Trophoblast cell (in vitro differentiated cells and primary cell): ENCODE measurements around the gene KAT5.
"Not testable (repeated sequence)": the region's sequence is repeated elsewhere in the genome, so short reads cannot be mapped to it uniquely, and the experiment has no call there.

ENCODE experiments used
- DNase-seq, 2 donors: peaks; one replicate each; pipeline ENCODE4 v3.0.0-alpha.2; 2016
- H2AFZ ChIP-seq: 2 replicates; pipeline ENCODE4 v1.6.1; 2013; ENCODE audit warnings: low read length, moderate library complexity, mild to moderate bottlenecking; ENCODE audit not compliant: insufficient read depth, poor library complexity
- H2AK5ac ChIP-seq: 2 replicates; pipeline ENCODE4 v1.6.1; 2013; ENCODE audit warnings: mild to moderate bottlenecking, low read length
- H2BK120ac ChIP-seq: 2 replicates; pipeline ENCODE4 v1.6.1; 2013; ENCODE audit warnings: low read length, mild to moderate bottlenecking, moderate library complexity; ENCODE audit not compliant: insufficient read depth, poor library complexity
- H2BK12ac ChIP-seq: 2 replicates; pipeline ENCODE4 v1.6.1; 2013; ENCODE audit warnings: mild to moderate bottlenecking, low read length, moderate library complexity
- H2BK5ac ChIP-seq: 2 replicates; pipeline ENCODE4 v1.6.1; 2013; ENCODE audit warnings: low read length, low read depth, moderate library complexity, mild to moderate bottlenecking; ENCODE audit not compliant: poor library complexity
- H3K14ac ChIP-seq: 2 replicates; pipeline ENCODE4 v1.6.1; 2013; ENCODE audit warnings: mild to moderate bottlenecking, low read length
- H3K18ac ChIP-seq: 2 replicates; pipeline ENCODE4 v1.6.1; 2013; ENCODE audit warnings: mild to moderate bottlenecking, low read length
- H3K23ac ChIP-seq: 2 replicates; pipeline ENCODE4 v1.6.1; 2013; ENCODE audit warnings: low read length
- H3K27ac ChIP-seq: 2 replicates; pipeline ENCODE4 v1.5.1; 2013; ENCODE audit warnings: low read depth, mild to moderate bottlenecking, inconsistent platforms, low read length, moderate library complexity
- H3K27me3 ChIP-seq: 2 replicates; pipeline ENCODE4 v1.6.1; 2013; ENCODE audit warnings: inconsistent platforms, mild to moderate bottlenecking, low read length, moderate library complexity; ENCODE audit not compliant: insufficient read depth
- H3K36me3 ChIP-seq, 2 experiments: 1 replicate in 1 of 2; 2 replicates in 1 of 2; pipeline ENCODE4 v1.6.1; 2013; ENCODE audit warnings: low read length in 2 of 2, mild to moderate bottlenecking in 2 of 2, moderate library complexity in 1 of 2; ENCODE audit not compliant: insufficient read depth in 2 of 2, control insufficient read depth in 1 of 2
- H3K4ac ChIP-seq: 2 replicates; pipeline ENCODE4 v1.6.1; 2013; ENCODE audit warnings: low read depth, mild to moderate bottlenecking, low read length, moderate library complexity
- H3K4me1 ChIP-seq, 2 experiments: 1 replicate in 1 of 2; 2 replicates in 1 of 2; pipeline ENCODE4 v1.6.1; 2013; ENCODE audit warnings: low read length in 2 of 2, mild to moderate bottlenecking in 2 of 2, moderate library complexity in 1 of 2; ENCODE audit not compliant: insufficient read depth in 2 of 2, control insufficient read depth in 1 of 2
- H3K4me2 ChIP-seq: 2 replicates; pipeline ENCODE4 v1.6.1; 2013; ENCODE audit warnings: inconsistent platforms, mild to moderate bottlenecking, low read length, moderate library complexity
- H3K4me3 ChIP-seq: 2 replicates; pipeline ENCODE4 v1.5.1; 2013; ENCODE audit warnings: mild to moderate bottlenecking, low read depth, low read length, inconsistent platforms
- H3K79me1 ChIP-seq: one replicate; pipeline ENCODE4 v1.6.1; 2013; ENCODE audit warnings: low read length
- H3K79me2 ChIP-seq: 2 replicates; pipeline ENCODE4 v1.6.1; 2013; ENCODE audit warnings: low read length, mild to moderate bottlenecking; ENCODE audit not compliant: control insufficient read depth, insufficient read depth, poor library complexity
- H3K9ac ChIP-seq: 2 replicates; pipeline ENCODE4 v1.6.1; 2013; ENCODE audit warnings: mild to moderate bottlenecking, low read length
- H3K9me3 ChIP-seq: 2 replicates; pipeline ENCODE4 v1.6.1; 2013; ENCODE audit warnings: low read depth, mild to moderate bottlenecking, control low read depth, inconsistent platforms, low read length; ENCODE audit not compliant: insufficient read depth
- H4K12ac ChIP-seq: 2 replicates; pipeline ENCODE4 v1.6.1; 2013; ENCODE audit warnings: low read depth, mild to moderate bottlenecking, low read length, moderate library complexity
- H4K8ac ChIP-seq: 2 replicates; pipeline ENCODE4 v1.6.1; 2013; ENCODE audit warnings: low read depth, mild to moderate bottlenecking, low read length, moderate library complexity
- H4K91ac ChIP-seq: one replicate; pipeline ENCODE4 v1.6.1; 2013; ENCODE audit warnings: low read depth, mild to moderate bottlenecking, low read length, moderate library complexity
- WGBS: extraction: QIAGEN DNeasy Blood & Tissue Kit; methylation state at CpG from one replicate; pipeline ENCODE4 v1.1.7; 2013; ENCODE audit warnings: missing lambda C conversion rate; ENCODE audit not compliant: insufficient read length, insufficient coverage; ENCODE audit errors: extremely low coverage; 5-methylcytosine and 5-hydroxymethylcytosine counted together

KAT5 gene

DNA sequence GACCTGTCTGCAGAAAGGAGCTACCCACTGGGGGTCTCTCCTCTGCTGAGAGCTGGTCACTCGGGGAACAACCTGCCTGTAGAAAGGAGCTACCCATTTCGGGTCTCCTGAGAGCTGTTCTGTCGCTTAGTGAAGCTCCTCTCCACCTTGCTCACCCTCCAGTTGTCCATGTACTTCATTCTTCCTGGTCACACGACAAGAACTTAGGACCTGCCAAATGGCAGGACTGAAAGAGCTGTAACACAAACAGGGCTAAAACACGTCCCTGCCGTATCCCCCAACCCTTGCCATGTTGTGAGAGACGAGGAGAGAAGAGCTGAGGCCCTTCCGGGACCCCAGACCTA, 32.6 kb downstream of the KAT5 start:
- H3K4me2 ChIP-seq, result no peak overlapping the region
- no peak overlapping the region for H4K91ac ChIP-seq
- no peaks in the 10 kb centered on the region for H3K4me1 ChIP-seq
- H2AK5ac ChIP-seq, result no peak overlapping the region
- H2BK5ac ChIP-seq, result no peak overlapping the region
- no CpG with 5 or more reads among the region's 8 CpGs for WGBS
- no peaks in the 10 kb centered on the region for H3K36me3 ChIP-seq
- no peak overlapping the region for H3K18ac ChIP-seq
- no peak overlapping the region for H4K12ac ChIP-seq
- no peak overlapping the region for H3K23ac ChIP-seq
- H3K4me3 ChIP-seq, result no peak overlapping the region
- no peak for DNase-seq
- no peak overlapping the region for H3K4ac ChIP-seq
- H3K27me3 ChIP-seq, result no peaks in the 10 kb centered on the region
- H3K9ac ChIP-seq, result no peak overlapping the region
- H3K79me2 ChIP-seq, result no peaks in the 10 kb centered on the region
- H4K8ac ChIP-seq, result no peak overlapping the region
- H3K27ac ChIP-seq, result no peak overlapping the region
- H2BK120ac ChIP-seq, result no peak overlapping the region
- peaks cover 5% of the 10 kb centered on the region for H3K9me3 ChIP-seq
- H3K79me1 ChIP-seq, result no peaks in the 10 kb centered on the region
- H3K14ac ChIP-seq, result no peak overlapping the region
- H2BK12ac ChIP-seq, result no peak overlapping the region
- no peak overlapping the region for H2AFZ ChIP-seq

DNA sequence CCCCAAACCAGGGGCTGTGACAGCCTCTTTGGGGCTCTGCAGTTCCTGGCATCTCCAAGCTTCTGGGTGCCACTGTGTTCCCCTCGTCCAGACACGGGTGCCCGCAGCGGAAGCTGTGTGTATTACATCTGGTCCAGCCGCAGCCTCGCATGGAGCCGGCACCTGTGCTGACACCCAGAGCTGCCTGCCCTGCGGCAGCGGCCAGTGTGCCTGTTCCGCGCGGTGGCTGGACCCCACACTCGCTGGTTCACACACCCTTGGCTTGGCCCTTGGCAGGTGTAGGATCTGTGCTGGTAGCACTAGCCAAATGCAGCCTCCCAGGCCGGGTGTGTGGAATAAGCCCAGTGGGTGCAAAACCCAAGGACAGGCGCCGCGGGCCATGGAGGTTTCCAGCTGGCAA, 33.0 kb downstream of the KAT5 start:
- Histone ChIP-seq H4K8ac (no peak overlapping the region), H2BK12ac (no peak overlapping the region), H3K4me1 (no peaks in the 10 kb centered on the region)

DNA sequence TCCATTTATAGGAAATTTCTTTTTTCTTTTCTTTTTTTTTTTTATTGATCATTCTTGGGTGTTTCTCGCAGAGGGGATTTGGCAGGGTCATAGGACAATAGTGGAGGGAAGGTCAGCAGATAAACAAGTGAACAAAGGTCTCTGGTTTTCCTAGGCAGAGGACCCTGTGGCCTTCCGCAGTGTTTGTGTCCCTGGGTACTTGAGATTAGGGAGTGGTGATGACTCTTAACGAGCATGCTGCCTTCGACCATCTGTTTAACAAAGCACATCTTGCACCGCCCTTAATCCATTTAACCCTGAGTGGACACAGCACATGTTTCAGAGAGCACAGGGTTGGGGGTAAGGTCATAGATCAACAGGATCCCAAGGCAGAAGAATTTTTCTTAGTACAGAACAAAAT, 50.1 kb downstream of the KAT5 start:
- not testable (repeated sequence) for H2AK5ac ChIP-seq, H3K27ac ChIP-seq, H3K18ac ChIP-seq, H3K4ac ChIP-seq, H2BK12ac ChIP-seq, H4K12ac ChIP-seq, H3K23ac ChIP-seq, H3K79me1 ChIP-seq, H2AFZ ChIP-seq, DNase-seq, H2BK5ac ChIP-seq, H4K91ac ChIP-seq, H3K4me2 ChIP-seq, H3K36me3 ChIP-seq, H3K14ac ChIP-seq, H3K4me1 ChIP-seq, H3K27me3 ChIP-seq, H4K8ac ChIP-seq, H3K79me2 ChIP-seq, H3K9me3 ChIP-seq, H3K9ac ChIP-seq, H3K4me3 ChIP-seq, H2BK120ac ChIP-seq
- WGBS, result no CpG with 5 or more reads among the region's 5 CpGs

More for the DNA sequence above, 33.0 kb downstream of the KAT5 start:
- no peaks in the 10 kb centered on the region for H3K27me3 ChIP-seq
- no peak overlapping the region for H3K18ac ChIP-seq
- peak; percentile 38 to 49 for DNase-seq
- no peak overlapping the region for H2BK120ac ChIP-seq
- H3K4me3 ChIP-seq, result peak overlapping the region; percentile 50
- no peak overlapping the region for H3K14ac ChIP-seq
- H3K27ac ChIP-seq, result no peak overlapping the region
- no peak overlapping the region for H3K4ac ChIP-seq
- H4K91ac ChIP-seq, result no peak overlapping the region
- no CpG with 5 or more reads among the region's 17 CpGs for WGBS
- H2BK5ac ChIP-seq, result no peak overlapping the region
- H3K79me1 ChIP-seq, result no peaks in the 10 kb centered on the region
- no peak overlapping the region for H3K9ac ChIP-seq
- H4K12ac ChIP-seq, result no peak overlapping the region
- H3K4me2 ChIP-seq, result no peak overlapping the region
- H3K79me2 ChIP-seq, result no peaks in the 10 kb centered on the region
- H3K9me3 ChIP-seq, result peaks cover 5% of the 10 kb centered on the region
- no peaks in the 10 kb centered on the region for H3K36me3 ChIP-seq
- H3K23ac ChIP-seq, result no peak overlapping the region
- no peak overlapping the region for H2AK5ac ChIP-seq
- H2AFZ ChIP-seq, result no peak overlapping the region

DNA sequence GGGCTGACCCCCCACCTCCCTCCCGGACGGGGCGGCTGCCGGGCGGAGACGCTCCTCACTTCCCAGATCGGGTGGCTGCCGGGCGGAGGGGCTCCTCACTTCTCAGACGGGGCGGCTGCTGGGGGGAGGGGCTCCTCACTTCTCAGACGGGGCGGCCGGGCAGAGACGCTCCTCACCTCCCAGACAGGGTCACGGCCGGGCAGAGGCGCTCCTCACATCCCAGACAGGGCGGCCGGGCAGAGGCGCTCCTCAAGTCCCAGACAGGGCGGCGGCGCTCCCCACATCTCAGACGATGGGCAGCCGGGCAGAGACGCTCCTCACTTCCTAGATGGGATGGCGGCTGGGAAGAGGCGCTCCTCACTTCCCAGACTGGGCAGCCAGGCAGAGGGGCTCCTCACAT, 50.8 kb downstream of the KAT5 start:
- not testable (repeated sequence) for H3K4me2 ChIP-seq, H3K79me1 ChIP-seq, H3K9ac ChIP-seq, H2BK120ac ChIP-seq, DNase-seq, H2AFZ ChIP-seq, H4K91ac ChIP-seq, H3K79me2 ChIP-seq, H3K27ac ChIP-seq, H2BK5ac ChIP-seq, H4K8ac ChIP-seq, H3K14ac ChIP-seq, H2BK12ac ChIP-seq, H3K27me3 ChIP-seq, H3K4ac ChIP-seq, H3K23ac ChIP-seq, H3K4me1 ChIP-seq, H3K18ac ChIP-seq, H3K36me3 ChIP-seq, H2AK5ac ChIP-seq, H4K12ac ChIP-seq, H3K4me3 ChIP-seq, H3K9me3 ChIP-seq
- no CpG with 5 or more reads among the region's 29 CpGs for WGBS
